Measurements from ENCODE around the gene CTDP1. TPM values are rescaled to one million over a fixed set of nuclear protein-coding genes. Genes with fewer than 3 reads are reported as not detected.

Gene CTDP1
- total and polyA plus RNA-seq, 4 donors = 18.8 to 30.5 (median 21.7) TPM

GRCh38 chr18:79754022-79754761 is 74.6 kb downstream of the CTDP1 start:
- H3K9me3 ChIP-seq (ENCODE audit: control insufficient read depth in 4 of 4, insufficient read depth in 3 of 4, low read length in 3 of 4) = peaks cover 0 to 9% (median under 1%) of the 10 kb centered on the region in 4 donors
- ATAC-seq (ENCODE audit: insufficient read depth, low FRiP score) = no peak
- no peak for DNase-seq

GRCh38 chr18:79754831-79755351 is 75.3 kb downstream of the CTDP1 start:
- WGBS, 2 donors = 96 to 98% methylated on average over 27 of the region's 27 CpGs
- Histone ChIP-seq H3K9me3 (ENCODE audit: control insufficient read depth in 4 of 4, insufficient read depth in 3 of 4, low read length in 3 of 4) (peaks cover 0 to 7% (median 1%) of the 10 kb centered on the region in 4 donors), H3K9ac (ENCODE audit: insufficient read depth in 1 of 2, low read length in 2 of 2) (no peak overlapping the region), H3K36me3 (ENCODE audit: control insufficient read depth in 4 of 4, insufficient read depth in 4 of 4, low read length in 4 of 4) (peaks cover 0 to 29% (median 4%) of the 10 kb centered on the region in 4 donors), H3K27me3 (ENCODE audit: control insufficient read depth in 3 of 3, insufficient read depth in 3 of 3, low read length in 2 of 3) (no peaks in the 10 kb centered on the region), H3K27ac (ENCODE audit: low read depth in 1 of 2, low read length in 1 of 2) (no peak overlapping the region), H3K4me3 (no peak overlapping the region), H3K4me1 (ENCODE audit: control insufficient read depth in 5 of 5, insufficient read depth in 5 of 5, low read length in 5 of 5) (peaks cover 0 to 2% (median 0%) of the 10 kb centered on the region in 5 donors)
- no peak for TF ChIP-seq CTCF (IDR thresholded peaks at IDR 0.05; ENCODE audit: control extremely low read depth, extremely low read depth)
- DNase-seq = no peak
- ATAC-seq (ENCODE audit: insufficient read depth, low FRiP score) = no peak

More at GRCh38 chr18:79754022-79754761, 74.6 kb downstream of the CTDP1 start:
- H3K27me3 ChIP-seq (ENCODE audit: control insufficient read depth in 3 of 3, insufficient read depth in 3 of 3, low read length in 2 of 3) = no peaks in the 10 kb centered on the region
- no peak for TF ChIP-seq CTCF (IDR thresholded peaks at IDR 0.05; ENCODE audit: control extremely low read depth, extremely low read depth)
- no peak overlapping the region for H3K4me3 ChIP-seq
- H3K36me3 ChIP-seq (ENCODE audit: control insufficient read depth in 4 of 4, insufficient read depth in 4 of 4, low read length in 4 of 4) = peaks cover 0 to 33% (median 4%) of the 10 kb centered on the region in 4 donors
- no peak overlapping the region for H3K9ac ChIP-seq (ENCODE audit: insufficient read depth in 1 of 2, low read length in 2 of 2)
- no peak overlapping the region for H3K27ac ChIP-seq (ENCODE audit: low read depth in 1 of 2, low read length in 1 of 2)
- 97 to 98% methylated on average over 35 of the region's 35 CpGs for WGBS, 2 donors
- H3K4me1 ChIP-seq (ENCODE audit: control insufficient read depth in 5 of 5, insufficient read depth in 5 of 5, low read length in 5 of 5) = peaks cover 0 to 2% (median 0%) of the 10 kb centered on the region in 5 donors

GRCh38 chr18:79755496-79756142 is 76.0 kb downstream of the CTDP1 start:
- H3K36me3 ChIP-seq (ENCODE audit: control insufficient read depth in 4 of 4, insufficient read depth in 4 of 4, low read length in 4 of 4) = peaks cover 0 to 28% (median 4%) of the 10 kb centered on the region in 4 donors
- ATAC-seq (ENCODE audit: insufficient read depth, low FRiP score) (no peak), DNase-seq (no peak)
- no peaks in the 10 kb centered on the region for H3K27me3 ChIP-seq (ENCODE audit: control insufficient read depth in 3 of 3, insufficient read depth in 3 of 3, low read length in 2 of 3)
- H3K4me1 ChIP-seq (ENCODE audit: control insufficient read depth in 5 of 5, insufficient read depth in 5 of 5, low read length in 5 of 5) = peaks cover 0 to 2% (median 0%) of the 10 kb centered on the region in 5 donors
- peaks cover 0 to 7% (median 1%) of the 10 kb centered on the region in 4 donors for H3K9me3 ChIP-seq (ENCODE audit: control insufficient read depth in 4 of 4, insufficient read depth in 3 of 4, low read length in 3 of 4)
- H3K9ac ChIP-seq (ENCODE audit: insufficient read depth in 1 of 2, low read length in 2 of 2) = no peak overlapping the region
- 97 to 98% methylated on average over 28 to 31 of the region's 31 CpGs for WGBS, 2 donors
- TF ChIP-seq CTCF (IDR thresholded peaks at IDR 0.05; ENCODE audit: control extremely low read depth, extremely low read depth) = no peak
- H3K4me3 ChIP-seq = no peak overlapping the region
- no peak overlapping the region for H3K27ac ChIP-seq (ENCODE audit: low read depth in 1 of 2, low read length in 1 of 2)

All from lung (tissue), 12 donors.